A172 (cell line): Measurements from ENCODE around the gene PTPN2. TPM values are rescaled to one million over a fixed set of nuclear protein-coding genes. Genes with fewer than 3 reads are reported as not detected.

Source experiments
- DNase-seq: peaks from one replicate; pipeline ENCODE4 v3.0.0-alpha.2; 2015; ENCODE audit warnings: low spot score
- total RNA-seq: library from RNA; depleted of rRNA; stranded (reverse); fragments of >200 nt; shearing (Covaris generic); gene quantifications from 2 replicates; pipeline ENCODE4 v1.2.3, GENCODE V29; 2014; rRNA removed

The PTPN2 gene
- total RNA-seq, 1 experiment from 2014 or later, result 41.1 TPM

GRCh38 chr18:12745095-12745795 is 138.8 kb downstream of the PTPN2 start:
- no peak for DNase-seq

- DNase-seq, result peak; percentile 77
Measured at GRCh38 chr18:12744103-12744502, 139.9 kb downstream of the PTPN2 start.

GRCh38 chr18:12742453-12742852 is 141.6 kb downstream of the PTPN2 start:
- DNase-seq, result peak; percentile 21

Other genes with a start within 250 kb of the PTPN2 start
- 30.4 and 33.9 TPM in 2 replicates for gene SPIRE1, start 226.1 kb downstream of the PTPN2 start, total RNA-seq
- gene CEP76, start 181.5 kb downstream of the PTPN2 start, total RNA-seq, result 27.4 and 31.3 TPM in 2 replicates
- gene PSMG2, start 181.2 kb downstream of the PTPN2 start, total RNA-seq, result 139 and 142 TPM in 2 replicates
- gene SEH1L, start 63.8 kb upstream of the PTPN2 start, total RNA-seq, result 51.2 and 53.9 TPM in 2 replicates
- gene CEP192, start 107.1 kb upstream of the PTPN2 start, total RNA-seq, result 30.1 and 30.5 TPM in 2 replicates